Suprapubic skin (tissue), 4 donors: ENCODE data around the gene CST6. TPM values are rescaled to one million over a fixed set of nuclear protein-coding genes. Genes with fewer than 3 reads are reported as not detected.

Experiments used
- DNase-seq, 2 donors: peaks; one replicate each; pipeline ENCODE4 v3.0.0-alpha.2; 2019; ENCODE audit warnings: low spot score in 2 of 2
- H3K27ac ChIP-seq: fragments of 200-600 bp; sonication (generic); one replicate; pipeline ENCODE4 v1.5.1; 2019
- H3K27me3 ChIP-seq: fragments of 200-600 bp; sonication (generic); one replicate; pipeline ENCODE4 v1.5.1; 2019
- H3K36me3 ChIP-seq: fragments of 200-600 bp; sonication (generic); one replicate; pipeline ENCODE4 v1.5.1; 2019
- H3K4me1 ChIP-seq: fragments of 200-600 bp; sonication (generic); one replicate; pipeline ENCODE4 v1.5.1; 2019
- H3K4me3 ChIP-seq: fragments of 200-600 bp; sonication (generic); one replicate; pipeline ENCODE4 v1.5.1; 2019; ENCODE audit warnings: mild to moderate bottlenecking
- H3K9me3 ChIP-seq: fragments of 200-600 bp; sonication (generic); one replicate; pipeline ENCODE4 v1.5.1; 2019
- EP300 ChIP-seq: sonication (generic); formaldehyde crosslinking; IDR thresholded peaks from one replicate; pipeline ENCODE4 v1.6.1; 2017; ENCODE audit warnings: antibody characterized with exemption
- POLR2A ChIP-seq, 2 donors: fragments of 450-650 bp; IDR thresholded peaks; one replicate each; pipeline ENCODE4 v1.6.1; 2017; ENCODE audit warnings: antibody characterized with exemption in 2 of 2, mild to moderate bottlenecking in 2 of 2, moderate library complexity in 2 of 2
- POLR2AphosphoS5 ChIP-seq, 3 donors: sonication (generic); formaldehyde crosslinking; IDR thresholded peaks; one replicate each; pipeline ENCODE4 v1.6.1; 2017; ENCODE audit warnings: antibody characterized with exemption in 3 of 3
- WGBS: methylation state at CpG from one replicate; pipeline ENCODE4 v1.1.5; 2018; 5-methylcytosine and 5-hydroxymethylcytosine counted together
- total RNA-seq, 4 donors: library from RNA; depleted of rRNA; stranded (reverse); fragments of >200 nt; gene quantifications; one replicate each; pipeline ENCODE4 v1.1.0, GENCODE V29; 2016
- TF ChIP-seq, protein P1 (sequence below), 2 donors: fragments of 200-600 bp in 1 of 2; fragments of 450-650 bp in 1 of 2; sonication (generic) in 1 of 2; IDR thresholded peaks; one replicate each; pipeline ENCODE4 v1.5.1; 2016 to 2019; ENCODE audit warnings: antibody characterized with exemption in 2 of 2, mild to moderate bottlenecking in 1 of 2, moderate library complexity in 1 of 2

Gene CST6
- total RNA-seq, 4 donors from 2014 or later, result 48.8 to 2,556 (median 968) TPM

DNA sequence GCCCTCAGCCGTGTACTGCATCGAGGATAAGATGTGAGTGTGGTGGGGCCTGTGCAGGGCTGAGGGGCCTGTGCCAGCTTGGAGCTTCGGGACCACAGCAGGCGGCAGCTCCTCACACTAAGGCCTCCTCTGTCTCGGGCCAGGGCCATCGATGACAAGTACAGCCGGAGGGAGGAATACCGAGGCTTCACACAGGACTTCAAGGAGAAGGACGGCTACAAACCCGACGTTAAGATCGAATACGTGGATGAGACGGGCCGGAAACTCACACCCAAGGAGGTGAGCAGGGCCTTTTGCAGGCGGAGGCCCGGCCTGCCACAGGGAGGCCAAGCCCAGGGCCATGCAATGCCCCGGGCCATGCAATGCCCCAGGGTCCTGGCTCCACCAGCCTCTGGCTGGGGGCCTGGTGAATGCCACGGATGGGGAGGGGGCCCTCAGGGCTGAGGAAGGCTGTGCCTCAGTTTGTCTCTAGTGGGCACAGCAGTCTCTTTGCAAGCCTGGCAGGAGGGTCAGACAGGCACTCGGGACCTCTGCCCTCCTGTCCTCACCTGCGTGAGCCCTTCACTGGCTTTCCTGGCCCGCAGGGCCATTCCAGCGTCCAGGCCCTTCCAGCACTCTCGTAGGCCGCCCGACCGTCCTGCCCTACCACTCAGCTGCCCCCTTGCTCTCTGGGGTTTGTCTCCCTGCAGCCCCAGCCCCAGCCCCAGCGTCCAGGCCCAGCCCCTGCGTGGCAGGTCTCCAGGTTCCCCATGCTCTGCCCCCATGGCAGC, 34.0 kb upstream of the CST6 start:
- no peaks in the 10 kb centered on the region for H3K9me3 ChIP-seq

GRCh38 chr11:65978391-65979238, 33.2 kb upstream of the CST6 start:
- peaks cover 46% of the 10 kb centered on the region for H3K36me3 ChIP-seq
- H3K27ac ChIP-seq, result no peak overlapping the region
- H3K27me3 ChIP-seq, result no peaks in the 10 kb centered on the region
- no peaks in the 10 kb centered on the region for H3K9me3 ChIP-seq
- H3K4me3 ChIP-seq, result no peak overlapping the region
- TF ChIP-seq EP300, result no peak
- no peak for TF ChIP-seq POLR2AphosphoS5 (IDR thresholded peaks at IDR 0.05)
- TF ChIP-seq, protein P1, sequence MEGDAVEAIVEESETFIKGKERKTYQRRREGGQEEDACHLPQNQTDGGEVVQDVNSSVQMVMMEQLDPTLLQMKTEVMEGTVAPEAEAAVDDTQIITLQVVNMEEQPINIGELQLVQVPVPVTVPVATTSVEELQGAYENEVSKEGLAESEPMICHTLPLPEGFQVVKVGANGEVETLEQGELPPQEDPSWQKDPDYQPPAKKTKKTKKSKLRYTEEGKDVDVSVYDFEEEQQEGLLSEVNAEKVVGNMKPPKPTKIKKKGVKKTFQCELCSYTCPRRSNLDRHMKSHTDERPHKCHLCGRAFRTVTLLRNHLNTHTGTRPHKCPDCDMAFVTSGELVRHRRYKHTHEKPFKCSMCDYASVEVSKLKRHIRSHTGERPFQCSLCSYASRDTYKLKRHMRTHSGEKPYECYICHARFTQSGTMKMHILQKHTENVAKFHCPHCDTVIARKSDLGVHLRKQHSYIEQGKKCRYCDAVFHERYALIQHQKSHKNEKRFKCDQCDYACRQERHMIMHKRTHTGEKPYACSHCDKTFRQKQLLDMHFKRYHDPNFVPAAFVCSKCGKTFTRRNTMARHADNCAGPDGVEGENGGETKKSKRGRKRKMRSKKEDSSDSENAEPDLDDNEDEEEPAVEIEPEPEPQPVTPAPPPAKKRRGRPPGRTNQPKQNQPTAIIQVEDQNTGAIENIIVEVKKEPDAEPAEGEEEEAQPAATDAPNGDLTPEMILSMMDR (IDR thresholded peaks at IDR 0.05), result no peak
- TF ChIP-seq POLR2A (IDR thresholded peaks at IDR 0.05), result no peak
- WGBS, result 89% methylated on average over 34 of the region's 34 CpGs
- DNase-seq, result no peak
- no peaks in the 10 kb centered on the region for H3K4me1 ChIP-seq

More for the DNA sequence above, 34.0 kb upstream of the CST6 start:
- Histone ChIP-seq H3K27me3 (no peaks in the 10 kb centered on the region), H3K36me3 (peaks cover 54% of the 10 kb centered on the region), H3K4me1 (no peaks in the 10 kb centered on the region), H3K4me3 (no peak overlapping the region), H3K27ac (no peak overlapping the region)
- DNase-seq, result no peak
- 82% methylated on average over 23 of the region's 29 CpGs for WGBS
- TF ChIP-seq POLR2AphosphoS5 (IDR thresholded peaks at IDR 0.05) (no peak), EP300 (no peak), POLR2A (IDR thresholded peaks at IDR 0.05) (no peak)
- TF ChIP-seq, protein P1 (IDR thresholded peaks at IDR 0.05), result no peak

DNA sequence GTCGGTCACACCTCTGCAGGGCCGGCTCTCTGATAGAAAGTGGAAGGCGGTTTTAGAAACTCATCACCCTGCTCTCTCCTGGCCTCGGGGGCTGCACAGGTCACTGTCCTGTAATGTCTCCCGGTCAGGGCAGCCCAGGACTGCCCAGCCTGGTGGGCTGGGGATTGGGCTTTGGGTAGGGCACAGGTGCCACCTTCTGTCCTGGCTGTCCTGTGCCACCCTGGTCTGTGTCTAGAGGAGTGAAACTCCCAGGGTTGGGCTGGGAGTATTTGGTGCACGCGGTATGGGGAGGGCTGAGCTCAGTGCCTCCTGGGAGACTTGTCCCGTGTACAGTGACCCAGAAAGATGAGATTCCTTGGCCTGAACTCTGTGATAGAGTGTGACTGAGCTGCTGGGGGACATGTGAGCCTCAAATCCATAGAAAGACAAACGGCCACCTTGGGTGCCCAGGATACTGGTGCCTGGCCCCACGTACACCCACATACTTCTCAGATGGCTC, 32.5 kb upstream of the CST6 start:
- Histone ChIP-seq H3K27ac (no peak overlapping the region), H3K27me3 (no peaks in the 10 kb centered on the region), H3K4me1 (no peaks in the 10 kb centered on the region), H3K36me3 (peaks cover 44% of the 10 kb centered on the region), H3K9me3 (no peaks in the 10 kb centered on the region), H3K4me3 (no peak overlapping the region)
- DNase-seq, result no peak
- WGBS, result 85% methylated on average over 5 of the region's 10 CpGs
- no peak for TF ChIP-seq POLR2AphosphoS5 (IDR thresholded peaks at IDR 0.05)
- TF ChIP-seq EP300, result no peak
- TF ChIP-seq POLR2A (IDR thresholded peaks at IDR 0.05), result no peak
- TF ChIP-seq, protein P1 (IDR thresholded peaks at IDR 0.05), result no peak

GRCh38 chr11:65981101-65981740, 30.6 kb upstream of the CST6 start:
- TF ChIP-seq, protein P1 (IDR thresholded peaks at IDR 0.05), result no peak
- TF ChIP-seq POLR2A (IDR thresholded peaks at IDR 0.05) (no peak), EP300 (no peak), POLR2AphosphoS5 (IDR thresholded peaks at IDR 0.05) (no peak)
- DNase-seq, result no peak
- Histone ChIP-seq H3K9me3 (no peaks in the 10 kb centered on the region), H3K27me3 (no peaks in the 10 kb centered on the region), H3K27ac (no peak overlapping the region), H3K4me1 (no peaks in the 10 kb centered on the region), H3K4me3 (no peak overlapping the region), H3K36me3 (peaks cover 33% of the 10 kb centered on the region)
- 77% methylated on average over 7 of the region's 12 CpGs for WGBS
